Esophagus muscularis mucosa (tissue), 4 donors: ENCODE results near the gene MXD3. TPM values are rescaled to one million over a fixed set of nuclear protein-coding genes. Genes with fewer than 3 reads are reported as not detected.

Experiments used
- DNase-seq: peaks from one replicate; pipeline ENCODE4 v3.0.0-alpha.2; 2017; ENCODE audit errors: extremely low spot score
- H3K27ac ChIP-seq, 4 donors: fragments of 200-600 bp; sonication (generic); replicated peaks in 1 of 4; 1 replicate in 3 of 4; 2 replicates in 1 of 4; pipeline ENCODE4 v1.5.1; 2016 to 2019; ENCODE audit warnings: mild to moderate bottlenecking in 1 of 4
- H3K27me3 ChIP-seq, 4 donors: fragments of 200-600 bp; sonication (generic); one replicate each; pipeline versions ENCODE4 v1.5.1 to v1.6.0; 2016 to 2019
- H3K36me3 ChIP-seq, 4 donors: fragments of 200-600 bp; sonication (generic); one replicate each; pipeline ENCODE4 v1.5.1; 2016 to 2019
- H3K4me1 ChIP-seq, 4 donors: fragments of 200-600 bp; sonication (generic); one replicate each; pipeline ENCODE4 v1.5.1; 2016 to 2019
- H3K4me3 ChIP-seq, 4 donors: fragments of 200-600 bp; sonication (generic); 1 replicate in 2 of 4; 2 replicates in 2 of 4; pipeline ENCODE4 v1.5.1; 2016 to 2019; ENCODE audit warnings: mild to moderate bottlenecking in 4 of 4, moderate library complexity in 1 of 4
- H3K9me3 ChIP-seq, 4 donors: fragments of 200-600 bp; sonication (generic); 1 replicate in 3 of 4; 2 replicates in 1 of 4; pipeline ENCODE4 v1.5.1; 2016 to 2019
- CTCF ChIP-seq, 3 experiments: fragments of 200-600 bp in 2 of 3; fragments of 450-650 bp in 1 of 3; sonication (generic) in 2 of 3; IDR thresholded peaks; one replicate each; pipeline ENCODE4 v1.5.1; 2017 to 2019; ENCODE audit warnings: antibody characterized with exemption in 3 of 3, mild to moderate bottlenecking in 2 of 3, moderate library complexity in 1 of 3
- EP300 ChIP-seq: sonication (generic); formaldehyde crosslinking; IDR thresholded peaks from one replicate; pipeline ENCODE4 v1.6.1; 2017; ENCODE audit warnings: antibody characterized with exemption
- POLR2A ChIP-seq: fragments of 450-650 bp; IDR thresholded peaks from one replicate; pipeline ENCODE4 v1.6.1; 2017; ENCODE audit warnings: antibody characterized with exemption, moderate library complexity, mild to moderate bottlenecking, low read depth
- POLR2AphosphoS5 ChIP-seq, 2 donors: sonication (generic); formaldehyde crosslinking; IDR thresholded peaks; one replicate each; pipeline ENCODE4 v1.6.1; 2017; ENCODE audit warnings: antibody characterized with exemption in 2 of 2
- WGBS: methylation state at CpG from one replicate; pipeline ENCODE4 v1.1.5; 2018; 5-methylcytosine and 5-hydroxymethylcytosine counted together
- intact Hi-C: fragments of 100-400 bp; cut with DNase I; formaldehyde crosslinking; loops from one replicate; pipeline ENCODE4 v1.15.1; 2023
- total RNA-seq, 4 donors: library from RNA; depleted of rRNA; stranded (reverse); fragments of >200 nt; gene quantifications; one replicate each; pipeline versions ENCODE4 v1.1.0 to v1.2.1, GENCODE V29; 2016

The MXD3 gene
- total RNA-seq, 4 donors from 2014 or later: 2.5 to 11.2 (median 7.9) TPM

- no peaks in the 10 kb centered on the region for H3K9me3 ChIP-seq
- no peaks in the 10 kb centered on the region for H3K27me3 ChIP-seq
- H3K4me1 ChIP-seq: peaks cover 0 to 3% (median under 1%) of the 10 kb centered on the region in 4 donors
- peaks cover 68 to 100% (median 93%) of the 10 kb centered on the region in 4 donors for H3K36me3 ChIP-seq
- DNase-seq: no peak
- no peak for TF ChIP-seq POLR2AphosphoS5 (IDR thresholded peaks at IDR 0.05)
- no peak for TF ChIP-seq EP300
- TF ChIP-seq CTCF (IDR thresholded peaks at IDR 0.05): no peak
- no peak for TF ChIP-seq POLR2A
- WGBS: 96% methylated on average over 12 of the region's 12 CpGs
- H3K27ac ChIP-seq: no peak overlapping the region
- intact Hi-C loops: no loop called here
- no peak overlapping the region for H3K4me3 ChIP-seq
Observed at GRCh38 chr5:177290816-177291596, 20.7 kb downstream of the MXD3 start.

- Histone ChIP-seq H3K9me3 (no peaks in the 10 kb centered on the region), H3K27ac (no peak overlapping the region), H3K4me1 (no peaks in the 10 kb centered on the region), H3K4me3 (no peak overlapping the region), H3K27me3 (no peaks in the 10 kb centered on the region), H3K36me3 (peaks cover 58 to 100% (median 92%) of the 10 kb centered on the region in 4 donors)
- intact Hi-C loops: no loop called here
- WGBS: 87% methylated on average over 2 of the region's 2 CpGs
- TF ChIP-seq CTCF (IDR thresholded peaks at IDR 0.05): no peak
- TF ChIP-seq POLR2AphosphoS5 (IDR thresholded peaks at IDR 0.05): no peak
- no peak for TF ChIP-seq POLR2A
- TF ChIP-seq EP300: no peak
- no peak for DNase-seq
Observed at GRCh38 chr5:177288191-177288590, 23.5 kb downstream of the MXD3 start.

- intact Hi-C loops: no loop called here
- Histone ChIP-seq H3K27me3 (no peaks in the 10 kb centered on the region), H3K36me3 (peaks cover 32 to 89% (median 69%) of the 10 kb centered on the region in 4 donors), H3K27ac (peak overlapping the region in 1 of 4 donors; percentile 33), H3K4me1 (no peaks in the 10 kb centered on the region), H3K4me3 (no peak overlapping the region), H3K9me3 (no peaks in the 10 kb centered on the region)
- no peak for DNase-seq
- no peak for TF ChIP-seq POLR2A
- TF ChIP-seq CTCF (IDR thresholded peaks at IDR 0.05): no peak
- no peak for TF ChIP-seq EP300
- no peak for TF ChIP-seq POLR2AphosphoS5 (IDR thresholded peaks at IDR 0.05)
- WGBS: 55% methylated on average over 1 of the region's 1 CpG
Observed at GRCh38 chr5:177276886-177277285, 34.8 kb downstream of the MXD3 start.

- no peak for DNase-seq
- H3K4me3 ChIP-seq: no peak overlapping the region
- WGBS: 79% methylated on average over 6 of the region's 6 CpGs
- intact Hi-C loops: no loop called here
- no peak for TF ChIP-seq EP300
- no peak for TF ChIP-seq CTCF (IDR thresholded peaks at IDR 0.05)
- no peak for TF ChIP-seq POLR2A
- no peak for TF ChIP-seq POLR2AphosphoS5 (IDR thresholded peaks at IDR 0.05)
- no peak overlapping the region for H3K27ac ChIP-seq
- H3K4me1 ChIP-seq: no peaks in the 10 kb centered on the region
- H3K9me3 ChIP-seq: no peaks in the 10 kb centered on the region
- peaks cover 35 to 89% (median 70%) of the 10 kb centered on the region in 4 donors for H3K36me3 ChIP-seq
- no peaks in the 10 kb centered on the region for H3K27me3 ChIP-seq
Observed at GRCh38 chr5:177275883-177276282, 35.8 kb downstream of the MXD3 start.
